Activated CD4-positive, alpha-beta T cell treated with anti-CD3 and anti-CD28 coated beads, Interleukin-2, amount 50 U/mL, for 4 hours (primary cell): ENCODE results near the gene PACSIN2.
"Not testable (repeated sequence)": the region's sequence is repeated elsewhere in the genome, so short reads cannot be mapped to it uniquely, and the experiment has no call there.

Source experiments
- DNase-seq, 2 experiments: peaks; one replicate each; pipeline ENCODE4 v3.0.0-alpha.2; 2020

The PACSIN2 gene

GRCh38 chr22:42991010-42991651 lies 23.8 kb downstream of the PACSIN2 start:
- DNase-seq, result no peak

GRCh38 chr22:42990131-42990838 lies 24.7 kb downstream of the PACSIN2 start:
- DNase-seq, result no peak

GRCh38 chr22:42986115-42986514 lies 28.8 kb downstream of the PACSIN2 start:
- DNase-seq, result no peak

GRCh38 chr22:42985531-42985905 lies 29.4 kb downstream of the PACSIN2 start:
- no peak for DNase-seq

GRCh38 chr22:42984814-42985530 lies 30.0 kb downstream of the PACSIN2 start:
- DNase-seq, result no peak

- no peak for DNase-seq
Observed at GRCh38 chr22:42984397-42984796, 30.6 kb downstream of the PACSIN2 start.

- no peak for DNase-seq
Observed at GRCh38 chr22:42983470-42983869, 31.5 kb downstream of the PACSIN2 start.

- DNase-seq, result no peak
Observed at GRCh38 chr22:42979606-42980005, 35.3 kb downstream of the PACSIN2 start.

- no peak for DNase-seq
Observed at GRCh38 chr22:42978453-42979103, 36.4 kb downstream of the PACSIN2 start.

GRCh38 chr22:42977569-42977968 lies 37.4 kb downstream of the PACSIN2 start:
- no peak for DNase-seq

- DNase-seq, result no peak
Observed at GRCh38 chr22:42976217-42976933, 38.6 kb downstream of the PACSIN2 start.

GRCh38 chr22:42974223-42974622 lies 40.7 kb downstream of the PACSIN2 start:
- DNase-seq, result no peak

- no peak for DNase-seq
Observed at GRCh38 chr22:42973536-42973881, 41.4 kb downstream of the PACSIN2 start.

- no peak for DNase-seq
Observed at GRCh38 chr22:42972649-42973535, 42.1 kb downstream of the PACSIN2 start.

GRCh38 chr22:42971473-42971860 lies 43.5 kb downstream of the PACSIN2 start:
- not testable (repeated sequence) for DNase-seq

- no peak for DNase-seq
Observed at GRCh38 chr22:42970029-42970428, 44.9 kb downstream of the PACSIN2 start.

GRCh38 chr22:42969348-42969975 lies 45.5 kb downstream of the PACSIN2 start:
- no peak for DNase-seq

- DNase-seq, result no peak
Observed at GRCh38 chr22:42967933-42968332, 47.0 kb downstream of the PACSIN2 start.

- no peak for DNase-seq
Observed at GRCh38 chr22:42967005-42967404, 47.9 kb downstream of the PACSIN2 start.

GRCh38 chr22:42966497-42966896 lies 48.5 kb downstream of the PACSIN2 start:
- no peak for DNase-seq

- DNase-seq, result peak; percentile 7 to 35
Observed at GRCh38 chr22:42964994-42965699, 49.8 kb downstream of the PACSIN2 start.
